Epithelial cell of proximal tubule (primary cell): ENCODE measurements around the gene ZNF595. TPM values are rescaled to one million over a fixed set of nuclear protein-coding genes. Genes with fewer than 3 reads are reported as not detected.

Experiments used
- DNase-seq: peaks from one replicate; pipeline ENCODE4 v3.0.0-alpha.2; 2011; ENCODE audit warnings: low read depth
- H3K4me3 ChIP-seq: 2 replicates; pipeline ENCODE4 v1.5.1; 2011; ENCODE audit warnings: low read depth, mild to moderate bottlenecking, low read length
- total RNA-seq: library from RNA; depleted of rRNA; stranded (reverse); fragments of >200 nt; gene quantifications from 2 replicates; pipeline ENCODE4 v1.2.3, GENCODE V29; 2015
- TF ChIP-seq, protein P1 (sequence below): conservative IDR thresholded peaks from 2 replicates; pipeline ENCODE4 v1.5.1; 2012; ENCODE audit warnings: low read depth, mild to moderate bottlenecking, low read length

ZNF595 gene
- total RNA-seq, 1 donor from 2014 or later: 9.9 TPM

DNA sequence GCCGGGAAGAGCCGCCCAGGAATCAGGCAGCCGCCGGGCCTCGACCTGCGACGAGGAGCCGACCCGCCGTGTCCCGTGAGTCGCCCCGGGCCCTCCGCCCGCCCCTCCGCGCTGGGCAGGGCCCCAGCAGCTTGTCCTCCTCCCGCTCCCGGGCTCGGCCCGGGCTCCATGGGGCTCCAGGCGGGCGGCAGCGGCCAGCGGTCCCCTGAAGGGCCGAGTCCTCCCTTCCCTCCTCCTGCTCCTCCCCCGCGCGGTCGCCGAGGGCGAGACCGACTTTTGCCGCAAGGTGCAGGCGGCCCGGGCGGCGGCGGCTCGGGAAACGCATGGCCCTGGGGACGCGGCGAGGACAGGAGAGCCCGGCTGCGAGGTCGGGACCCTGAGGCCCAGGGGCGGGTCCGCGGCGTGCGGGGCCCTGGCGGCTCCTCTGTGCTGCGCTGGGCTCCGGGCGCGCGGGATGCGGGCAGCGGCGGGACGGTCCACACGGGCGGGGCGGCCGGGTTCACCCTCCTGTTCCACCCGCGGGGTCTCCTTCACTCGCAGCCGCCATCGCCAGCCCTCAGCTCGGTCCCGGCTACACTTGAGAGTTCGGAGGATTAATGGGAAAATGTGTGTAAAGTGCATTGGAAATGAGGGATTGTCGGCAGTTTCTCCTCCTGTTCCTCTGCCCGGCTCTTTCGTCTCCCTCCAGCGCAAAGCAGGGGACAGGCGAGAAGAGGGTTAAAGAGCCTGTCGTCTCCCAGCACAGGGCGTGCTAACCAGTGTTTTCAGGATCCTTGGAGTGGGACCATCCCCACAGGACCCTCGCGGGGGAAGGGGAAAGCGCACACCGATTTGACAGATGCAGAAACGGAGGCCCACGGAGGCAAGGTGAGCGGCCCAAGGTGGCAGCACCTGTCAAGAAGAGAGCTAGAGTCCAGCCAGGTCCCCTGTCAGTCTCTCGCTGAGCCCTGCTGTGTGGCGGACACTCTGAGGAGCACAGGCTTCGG lies 54.6 kb downstream of the ZNF595 start:
- no peak for DNase-seq
- no peak overlapping the region for H3K4me3 ChIP-seq
- TF ChIP-seq, protein P1, sequence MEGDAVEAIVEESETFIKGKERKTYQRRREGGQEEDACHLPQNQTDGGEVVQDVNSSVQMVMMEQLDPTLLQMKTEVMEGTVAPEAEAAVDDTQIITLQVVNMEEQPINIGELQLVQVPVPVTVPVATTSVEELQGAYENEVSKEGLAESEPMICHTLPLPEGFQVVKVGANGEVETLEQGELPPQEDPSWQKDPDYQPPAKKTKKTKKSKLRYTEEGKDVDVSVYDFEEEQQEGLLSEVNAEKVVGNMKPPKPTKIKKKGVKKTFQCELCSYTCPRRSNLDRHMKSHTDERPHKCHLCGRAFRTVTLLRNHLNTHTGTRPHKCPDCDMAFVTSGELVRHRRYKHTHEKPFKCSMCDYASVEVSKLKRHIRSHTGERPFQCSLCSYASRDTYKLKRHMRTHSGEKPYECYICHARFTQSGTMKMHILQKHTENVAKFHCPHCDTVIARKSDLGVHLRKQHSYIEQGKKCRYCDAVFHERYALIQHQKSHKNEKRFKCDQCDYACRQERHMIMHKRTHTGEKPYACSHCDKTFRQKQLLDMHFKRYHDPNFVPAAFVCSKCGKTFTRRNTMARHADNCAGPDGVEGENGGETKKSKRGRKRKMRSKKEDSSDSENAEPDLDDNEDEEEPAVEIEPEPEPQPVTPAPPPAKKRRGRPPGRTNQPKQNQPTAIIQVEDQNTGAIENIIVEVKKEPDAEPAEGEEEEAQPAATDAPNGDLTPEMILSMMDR: no peak

DNA sequence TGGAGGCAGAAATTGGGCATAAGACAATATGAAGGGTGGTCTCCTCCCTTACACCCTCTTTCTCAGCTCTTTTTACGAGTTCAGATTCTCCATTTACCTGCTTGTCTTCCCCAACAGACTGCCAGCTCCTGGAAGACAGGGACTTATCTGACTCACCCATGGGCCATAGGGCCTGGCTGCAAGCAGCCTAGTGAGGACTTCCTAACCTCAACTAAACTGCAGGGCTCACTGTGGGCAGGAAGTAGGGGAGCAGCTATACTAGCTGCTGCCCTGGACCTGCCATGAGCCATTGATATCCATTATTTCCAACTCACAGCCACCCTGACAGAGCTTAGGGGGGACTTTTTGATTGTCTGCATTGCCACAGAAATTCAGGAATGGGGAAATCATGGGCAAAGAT lies 59.6 kb downstream of the ZNF595 start:
- no peak for DNase-seq
- TF ChIP-seq, protein P1: no peak
- H3K4me3 ChIP-seq: no peak overlapping the region

- DNase-seq: no peak
- H3K4me3 ChIP-seq: no peak overlapping the region
- TF ChIP-seq, protein P1: no peak
These were observed 60.6 kb downstream of the ZNF595 start for GRCh38 chr4:113732-114131.

DNA sequence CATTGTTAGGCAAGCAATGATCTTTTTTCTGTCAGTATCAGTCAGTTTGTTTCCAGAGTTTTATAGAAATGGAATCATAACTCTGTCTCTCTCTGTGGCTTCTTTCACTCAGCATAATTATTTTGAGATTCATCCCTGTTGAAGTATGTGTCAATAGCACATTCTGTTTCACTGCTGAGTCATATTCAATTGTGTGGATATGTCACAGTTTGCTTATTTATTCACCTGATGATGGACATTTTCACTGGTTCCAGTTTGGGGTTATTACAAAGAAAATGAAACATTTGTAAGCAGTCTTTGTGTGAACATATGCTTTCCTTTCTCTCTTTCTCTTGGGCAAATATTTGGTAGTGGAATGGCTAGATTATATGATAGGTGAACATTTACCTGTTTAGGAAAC lies 61.0 kb downstream of the ZNF595 start:
- no peak for DNase-seq
- no peak overlapping the region for H3K4me3 ChIP-seq
- TF ChIP-seq, protein P1: no peak

- TF ChIP-seq, protein P1: no peak
- H3K4me3 ChIP-seq: no peak overlapping the region
- DNase-seq: no peak
These were observed 63.4 kb downstream of the ZNF595 start for GRCh38 chr4:116499-116898.

DNA sequence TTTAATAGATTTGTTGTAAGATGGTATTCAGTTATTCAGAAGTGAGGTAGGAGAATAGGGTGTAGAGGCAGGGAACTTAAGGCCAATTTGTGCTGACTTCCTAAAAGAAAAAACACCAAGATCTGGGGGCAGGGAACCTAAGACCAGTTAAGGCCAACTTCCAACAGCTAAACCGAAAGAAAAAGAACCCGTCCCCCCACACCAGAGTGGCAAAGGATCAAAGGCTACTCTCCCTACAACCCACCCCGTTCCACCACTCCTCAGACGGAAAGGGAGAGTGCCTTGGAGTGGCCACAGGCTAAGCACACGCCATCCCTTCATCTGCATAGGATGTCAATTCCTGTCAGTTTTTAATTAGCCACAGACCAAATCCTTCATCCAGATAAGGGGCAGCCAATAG lies 67.5 kb downstream of the ZNF595 start:
- DNase-seq: no peak
- TF ChIP-seq, protein P1: no peak
- no peak overlapping the region for H3K4me3 ChIP-seq
